WI38 (cell line): ENCODE data around the gene SYNGR1.
"Not testable (repeated sequence)": the region's sequence is repeated elsewhere in the genome, so short reads cannot be mapped to it uniquely, and the experiment has no call there.

Experiments
- H3K4me3 ChIP-seq: 2 replicates; pipeline ENCODE4 v1.5.1; 2011; ENCODE audit warnings: low read depth, mild to moderate bottlenecking, control low read depth, low read length
- CTCF ChIP-seq: IDR thresholded peaks from 2 replicates; pipeline ENCODE4 v1.5.1; 2012; ENCODE audit warnings: low read depth, mild to moderate bottlenecking, control low read depth, low read length

Gene SYNGR1

GRCh38 chr22:39356464-39356863, 6.7 kb downstream of the SYNGR1 start:
- TF ChIP-seq CTCF: no peak

GRCh38 chr22:39357110-39358108, 7.6 kb downstream of the SYNGR1 start:
- H3K4me3 ChIP-seq: not testable (repeated sequence)

More at GRCh38 chr22:39356464-39356863, 6.7 kb downstream of the SYNGR1 start:
- no peak overlapping the region for H3K4me3 ChIP-seq

- not testable (repeated sequence) for H3K4me3 ChIP-seq
Measured at GRCh38 chr22:39358197-39358596, 8.4 kb downstream of the SYNGR1 start.

- no peak overlapping the region for H3K4me3 ChIP-seq
- TF ChIP-seq CTCF: no peak
Measured at GRCh38 chr22:39359659-39360195, 9.9 kb downstream of the SYNGR1 start.

- TF ChIP-seq CTCF: no peak
- H3K4me3 ChIP-seq: no peak overlapping the region
Measured at GRCh38 chr22:39360242-39360641, 10.5 kb downstream of the SYNGR1 start.

- no peak for TF ChIP-seq CTCF
Measured at GRCh38 chr22:39360674-39361413, 11.1 kb downstream of the SYNGR1 start.

GRCh38 chr22:39361496-39361895, 11.7 kb downstream of the SYNGR1 start:
- H3K4me3 ChIP-seq: no peak overlapping the region
- TF ChIP-seq CTCF: no peak

More at GRCh38 chr22:39360674-39361413, 11.1 kb downstream of the SYNGR1 start:
- no peak overlapping the region for H3K4me3 ChIP-seq

GRCh38 chr22:39362271-39362670, 12.5 kb downstream of the SYNGR1 start:
- no peak overlapping the region for H3K4me3 ChIP-seq
- no peak for TF ChIP-seq CTCF
